HuH-7 (cell line): ENCODE data around the gene PAN2.
"Not testable (repeated sequence)": the region's sequence is repeated elsewhere in the genome, so short reads cannot be mapped to it uniquely, and the experiment has no call there.

Experiments
- DNase-seq: peaks from one replicate; pipeline ENCODE4 v3.0.0; 2011; ENCODE audit warnings: low spot score

The PAN2 gene

DNA sequence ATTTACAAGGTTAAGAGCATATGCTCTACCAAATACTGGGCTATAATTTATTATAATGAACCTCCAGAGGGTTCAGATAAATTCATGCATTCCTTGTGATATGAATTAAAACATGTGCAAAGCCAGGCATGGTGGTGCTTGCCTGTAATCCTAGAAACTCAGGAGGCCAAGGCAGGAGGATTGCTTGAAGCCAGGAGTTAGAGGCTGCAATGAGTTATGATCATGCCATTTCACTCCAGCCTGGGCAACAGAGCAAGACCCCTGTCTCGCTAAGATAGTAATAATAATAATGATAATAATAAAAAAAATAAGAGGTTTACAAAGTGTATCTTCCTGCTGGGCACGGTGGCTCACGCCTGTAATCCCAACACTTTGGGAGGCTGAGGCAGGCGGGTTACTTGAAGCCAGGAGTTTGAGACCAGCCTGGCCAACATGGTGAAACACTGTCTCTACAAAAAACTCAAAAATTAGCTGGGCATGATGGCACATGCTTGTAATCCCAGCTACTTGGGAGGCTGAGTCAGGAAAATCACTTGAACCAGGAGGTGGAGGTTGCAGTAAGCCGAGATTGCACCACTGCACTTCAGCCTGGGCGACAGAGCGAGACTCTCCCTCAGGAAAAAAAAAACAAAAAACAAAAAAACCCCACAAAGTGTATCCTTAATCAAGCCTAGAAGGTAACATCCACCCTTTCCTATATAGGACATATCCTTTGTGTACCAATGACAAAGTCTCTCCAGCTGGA is 26.4 kb downstream of the PAN2 start:
- no peak for DNase-seq

DNA sequence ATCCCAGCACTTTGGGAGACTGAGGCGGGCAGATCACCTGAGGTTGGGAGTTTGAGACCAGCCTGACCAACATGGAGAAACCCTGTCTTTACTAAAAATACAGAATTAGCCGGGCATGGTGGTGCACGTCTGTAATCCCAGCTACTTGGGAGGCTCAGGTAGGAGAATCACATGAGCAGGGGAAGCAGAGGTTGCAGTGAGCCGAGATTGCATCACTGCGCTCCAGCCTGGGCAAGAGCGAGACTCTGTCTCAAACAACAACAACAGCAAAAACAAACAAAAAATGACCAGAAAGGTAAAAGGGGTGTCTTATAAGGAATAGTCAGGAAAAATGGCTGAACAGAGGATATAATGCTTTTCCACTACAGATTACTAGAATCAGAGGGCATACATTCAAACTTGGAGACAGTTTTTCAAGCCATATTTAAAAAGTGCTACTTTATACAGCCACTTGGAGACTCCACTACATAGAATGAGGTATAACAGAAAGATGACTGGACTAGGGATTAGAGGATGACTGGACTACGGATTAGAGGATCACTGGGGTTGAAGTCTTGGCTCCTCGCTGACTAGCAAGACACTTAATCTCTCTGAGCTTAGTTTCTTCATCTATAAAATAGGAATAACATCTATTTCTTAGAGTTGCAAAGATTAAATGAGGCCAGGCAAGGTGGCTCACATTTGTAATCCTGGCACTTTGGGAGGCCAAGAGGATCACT is 28.8 kb downstream of the PAN2 start:
- DNase-seq = no peak

DNA sequence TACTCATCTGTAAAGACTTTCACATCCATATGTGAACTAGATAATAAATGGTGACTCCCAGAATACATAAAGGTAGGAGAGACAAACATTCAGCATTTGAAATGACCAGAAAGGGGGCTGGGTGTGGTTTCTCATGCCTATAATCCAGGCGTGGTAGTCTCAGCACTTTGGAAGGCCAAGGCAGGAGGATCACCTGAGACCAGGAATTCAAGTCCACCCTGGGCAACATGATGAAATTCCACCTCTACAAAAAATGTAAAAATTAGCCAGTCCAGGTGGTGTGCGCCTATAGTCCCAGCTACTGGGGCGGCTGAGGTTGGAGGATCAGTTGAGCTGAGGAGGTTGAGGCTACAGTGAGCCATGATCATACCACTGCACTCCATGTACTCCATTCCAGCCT is 29.5 kb downstream of the PAN2 start:
- no peak for DNase-seq

DNA sequence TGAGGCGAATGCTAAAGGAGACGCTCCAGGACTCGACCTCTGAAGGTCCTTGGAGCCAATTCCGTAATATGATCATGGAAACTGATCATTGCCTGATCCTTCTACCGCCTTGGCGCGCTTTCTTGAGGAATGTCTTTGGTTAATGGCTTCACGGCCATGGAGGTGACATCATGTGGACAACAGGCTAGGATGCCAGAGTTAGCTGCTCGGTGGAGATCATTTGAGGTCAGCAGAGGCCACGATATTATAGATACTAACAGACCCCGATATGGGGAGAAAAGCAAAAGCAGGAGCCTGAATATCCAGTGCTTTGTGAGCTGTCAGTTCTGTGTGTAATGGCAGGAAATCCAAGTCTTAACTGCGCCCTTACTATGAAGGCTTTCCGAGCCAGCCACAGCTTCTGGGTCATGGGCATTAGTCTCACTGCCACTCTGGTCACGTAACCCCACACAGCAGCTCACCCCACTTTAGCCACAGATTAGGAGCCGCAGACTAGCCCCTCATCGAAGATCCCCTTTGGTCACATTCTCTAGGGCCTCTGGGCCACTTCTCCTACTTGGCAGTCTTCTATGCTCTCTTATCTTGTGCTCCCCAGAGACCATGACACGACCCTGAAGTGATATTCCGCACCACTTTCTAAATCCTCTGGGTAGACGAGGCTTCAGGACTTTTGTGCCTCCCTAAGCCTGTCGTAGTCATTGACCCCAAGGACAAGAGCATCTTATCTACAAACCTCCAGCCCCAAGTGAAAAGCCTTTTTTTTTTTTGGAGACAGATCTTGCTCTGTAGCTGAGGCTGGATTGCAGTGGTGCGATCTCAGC is 32.9 kb downstream of the PAN2 start:
- no peak for DNase-seq

DNA sequence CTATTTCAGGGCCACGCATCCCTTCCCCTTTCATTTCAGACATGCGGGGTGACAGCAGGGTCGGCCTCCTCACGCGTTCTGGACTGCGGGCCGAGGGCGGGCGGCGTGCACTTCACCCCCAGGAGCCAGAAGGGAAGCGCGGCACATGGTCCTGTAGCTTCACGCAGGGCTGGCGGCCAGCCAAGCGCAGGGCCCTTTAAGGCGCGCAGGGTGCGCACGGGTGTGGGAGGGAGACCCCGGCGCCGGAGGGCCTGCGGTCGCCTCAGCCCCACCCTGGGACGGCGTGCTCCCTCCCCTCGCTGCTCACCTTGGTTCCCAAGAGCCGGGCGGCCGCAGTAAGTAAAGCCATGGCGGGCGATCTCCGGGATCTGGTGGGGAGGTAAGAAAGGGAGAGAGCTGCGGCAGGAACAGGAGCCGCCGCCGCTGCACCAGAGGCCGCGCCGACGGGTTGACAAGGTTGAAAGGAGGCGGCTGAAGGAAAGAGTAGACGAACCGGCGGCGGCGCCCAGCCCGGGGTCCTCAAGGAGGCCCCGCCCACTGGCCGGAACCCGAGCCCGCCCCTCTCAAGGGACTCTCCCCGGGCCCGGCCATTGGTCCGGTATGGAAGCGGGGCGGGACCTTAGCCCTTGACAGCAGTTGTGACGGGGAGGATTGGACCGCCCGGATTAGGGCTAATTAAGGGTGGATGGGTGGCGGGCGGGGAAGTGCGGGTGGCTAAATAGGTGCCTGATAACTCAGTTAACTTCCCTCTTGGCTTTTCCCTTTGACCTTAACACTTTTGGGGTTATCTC is 33.8 kb downstream of the PAN2 start, which contains the start of gene CS:
Gene CS, minus strand, starts transcription at position 478 of the 791 bp plus-strand sequence. Its CDS starts 129 bp downstream, at position 349.
- peak; percentile 95 for DNase-seq

DNA sequence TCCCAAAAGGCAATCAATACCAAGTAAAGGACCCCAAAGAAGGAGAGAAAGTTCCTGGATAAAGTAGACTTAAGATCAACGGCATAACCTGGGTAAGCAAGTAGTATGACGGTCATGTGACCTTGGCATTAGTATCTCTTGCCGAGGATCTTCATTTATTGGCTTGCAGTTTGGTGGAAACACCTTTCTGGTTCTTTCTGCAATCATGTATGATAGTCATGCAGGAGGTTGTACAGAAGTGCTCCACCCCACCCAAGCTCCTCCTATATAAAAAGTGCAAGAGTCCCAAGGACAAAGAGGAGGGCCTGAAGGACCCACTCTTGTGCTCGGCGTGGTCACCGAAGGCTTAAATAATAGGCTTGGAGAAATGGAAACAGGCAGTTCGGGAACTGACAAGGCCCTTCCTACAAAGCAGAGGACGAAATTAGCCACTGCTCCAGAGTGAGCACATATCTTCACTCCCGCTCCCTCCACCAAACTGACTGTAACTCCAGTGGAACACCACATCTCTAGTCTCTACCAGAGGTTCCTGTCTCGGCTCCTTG is 34.4 kb downstream of the PAN2 start:
- no peak for DNase-seq

DNA sequence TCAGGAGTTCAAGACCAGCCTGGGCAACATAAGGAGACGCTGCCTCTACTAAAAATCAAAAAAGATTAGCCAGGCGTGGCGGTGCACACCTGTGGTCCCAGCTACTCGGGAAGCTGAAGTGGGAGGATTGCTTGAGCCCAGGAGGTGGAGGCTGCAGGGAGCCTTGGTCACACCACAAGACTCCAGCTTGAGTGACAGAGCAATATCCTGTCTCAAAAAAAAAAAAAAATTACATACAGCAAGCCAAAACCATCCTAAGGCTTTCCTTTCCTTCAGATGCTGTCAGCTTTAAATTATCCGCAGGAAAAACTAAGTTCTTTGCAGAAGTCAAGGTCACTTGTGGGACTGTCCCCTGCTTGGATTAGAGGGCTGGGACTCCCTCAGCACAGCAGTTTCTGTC is 35.0 kb downstream of the PAN2 start:
- DNase-seq = no peak

DNA sequence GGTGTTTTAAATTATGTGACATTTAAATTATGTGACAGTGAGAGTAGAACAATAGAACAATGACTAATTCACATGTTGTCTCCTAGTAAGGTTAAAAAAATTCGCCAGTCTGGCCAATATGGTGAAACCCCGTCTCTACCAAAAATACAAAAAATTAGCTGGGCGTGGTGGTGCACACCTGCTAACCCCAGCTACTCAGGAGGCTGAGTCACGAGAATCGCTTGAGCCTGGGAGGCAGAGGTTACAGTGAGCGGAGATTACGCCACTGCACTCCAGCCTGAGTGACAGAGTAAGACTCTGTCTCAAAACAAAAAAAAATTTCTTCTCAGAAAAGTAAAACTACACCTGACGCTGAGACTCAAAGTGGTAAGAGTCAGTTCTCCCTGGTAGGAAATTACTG is 36.4 kb downstream of the PAN2 start:
- DNase-seq = no peak

DNA sequence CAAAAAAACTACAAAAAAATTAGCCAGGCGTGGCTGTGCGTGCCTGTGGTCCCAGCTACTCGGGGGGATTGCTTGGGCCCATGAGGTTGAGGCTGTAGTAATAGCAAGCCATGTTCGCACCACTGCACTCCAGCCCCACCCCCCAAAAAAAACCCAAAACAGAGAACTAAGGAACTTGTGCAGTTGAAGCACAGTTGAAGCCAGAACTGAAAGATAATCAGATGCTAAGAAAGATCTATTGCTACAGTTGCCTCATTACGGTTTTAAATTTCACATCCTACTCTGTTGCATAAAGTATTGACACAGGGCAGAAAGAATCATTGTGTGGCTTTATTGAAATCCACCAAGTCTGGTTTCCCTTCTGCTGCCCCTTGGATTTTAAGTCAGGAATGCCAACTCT is 37.5 kb downstream of the PAN2 start:
- no peak for DNase-seq

DNA sequence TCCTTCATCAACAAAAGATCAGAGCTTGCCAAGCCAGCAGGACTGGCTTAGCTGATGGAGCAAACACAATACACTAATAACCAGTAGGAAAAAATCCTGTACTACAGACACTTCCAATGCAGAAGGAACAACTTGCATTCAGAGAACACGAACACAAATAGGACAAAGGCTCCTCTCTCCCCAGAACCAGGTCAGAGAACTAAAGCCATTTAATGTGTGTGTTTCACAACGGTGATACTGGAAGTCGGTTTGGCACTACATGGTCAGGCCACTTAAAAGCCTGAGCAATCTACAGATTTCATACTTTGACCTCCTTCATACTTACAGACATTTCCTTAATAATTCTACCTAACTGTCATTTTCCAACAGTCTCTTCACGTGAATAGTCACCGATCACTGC is 40.0 kb downstream of the PAN2 start:
- no peak for DNase-seq

DNA sequence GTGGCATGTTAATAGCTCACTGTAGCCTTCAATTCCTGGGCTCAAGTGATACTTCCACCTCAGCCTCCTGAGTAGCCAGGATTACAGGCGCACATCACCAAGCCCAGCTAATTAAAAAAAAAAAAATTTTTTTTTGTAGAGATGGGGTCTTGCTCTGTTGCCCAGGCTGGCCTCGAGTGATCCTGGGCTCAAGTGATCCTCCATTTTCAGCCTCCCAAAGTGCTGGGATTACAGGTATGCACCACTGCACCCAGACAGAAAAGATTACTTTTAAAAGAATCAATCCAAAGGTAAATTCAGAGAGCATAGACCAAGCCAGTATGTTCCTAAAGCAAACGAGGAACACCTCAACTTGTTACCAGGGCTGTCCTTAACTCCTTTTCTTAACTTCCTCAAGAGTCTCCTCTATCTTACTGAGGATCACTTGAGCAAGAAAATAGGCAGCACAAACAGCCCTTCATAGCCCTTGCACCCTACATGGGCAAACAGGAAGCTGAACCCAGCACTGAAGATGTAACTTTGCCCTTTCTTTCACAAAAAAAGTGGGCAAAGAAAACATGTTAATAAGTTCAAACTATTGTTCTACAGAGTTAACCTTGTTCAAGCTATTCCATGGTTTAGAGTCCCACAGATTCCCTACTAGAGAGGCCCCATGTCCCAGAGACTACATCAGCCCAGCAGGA is 45.0 kb downstream of the PAN2 start:
- DNase-seq = no peak

DNA sequence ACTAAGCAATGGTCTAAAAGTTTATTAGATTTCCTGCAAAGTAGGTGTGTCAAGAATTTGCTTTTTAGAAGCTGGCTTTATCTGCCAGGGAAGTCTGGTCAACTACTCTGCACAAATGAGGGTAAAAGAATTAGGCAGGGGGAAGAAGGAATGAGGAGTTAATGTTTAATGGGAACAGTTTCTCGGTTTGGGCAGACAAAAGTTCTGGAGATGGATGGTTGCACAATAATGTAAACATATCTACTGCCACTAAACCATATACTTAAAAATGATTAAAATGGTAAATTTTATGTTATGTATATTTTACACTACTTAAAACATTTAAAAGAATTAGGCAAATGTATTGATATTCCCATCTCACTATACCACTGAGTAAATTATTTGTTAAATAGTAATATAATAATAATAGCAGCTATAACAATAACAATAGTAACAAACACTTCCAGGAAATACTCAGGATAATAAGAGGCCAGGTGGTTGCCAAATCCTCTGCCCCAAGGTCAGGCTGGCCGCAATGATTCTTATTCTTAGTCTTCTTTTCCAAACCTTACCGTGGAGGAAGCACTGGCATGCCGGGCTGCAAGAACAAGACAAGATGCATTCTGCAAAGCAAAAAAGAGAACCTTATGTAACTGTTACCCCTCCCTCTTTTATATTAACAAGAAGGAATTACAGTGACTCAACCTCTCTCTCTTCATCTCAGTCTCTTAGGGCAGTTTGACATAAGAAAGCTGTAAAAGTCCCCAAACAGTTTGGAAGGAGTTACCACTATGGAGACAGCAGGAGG is 47.6 kb downstream of the PAN2 start:
- DNase-seq = no peak

DNA sequence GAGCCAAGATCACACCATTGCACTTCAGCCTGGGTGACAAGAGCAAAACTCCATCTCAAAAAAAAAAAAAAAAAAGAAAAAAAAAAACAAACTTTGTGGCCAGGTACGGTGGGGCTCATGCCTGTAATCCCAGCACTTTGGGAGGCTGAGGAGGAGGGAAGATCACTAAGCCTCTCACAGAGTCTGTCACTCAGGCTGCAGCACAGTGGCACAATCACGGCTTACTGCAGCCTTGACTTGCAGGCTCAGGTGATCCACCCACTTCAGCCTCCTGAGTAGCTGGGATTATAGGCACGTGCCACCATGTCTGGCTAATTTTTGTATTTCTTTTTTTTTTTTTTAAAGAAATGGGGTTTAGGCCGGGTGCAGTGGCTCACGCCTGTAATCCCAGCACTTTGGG is 49.5 kb downstream of the PAN2 start:
- DNase-seq = not testable (repeated sequence)

DNA sequence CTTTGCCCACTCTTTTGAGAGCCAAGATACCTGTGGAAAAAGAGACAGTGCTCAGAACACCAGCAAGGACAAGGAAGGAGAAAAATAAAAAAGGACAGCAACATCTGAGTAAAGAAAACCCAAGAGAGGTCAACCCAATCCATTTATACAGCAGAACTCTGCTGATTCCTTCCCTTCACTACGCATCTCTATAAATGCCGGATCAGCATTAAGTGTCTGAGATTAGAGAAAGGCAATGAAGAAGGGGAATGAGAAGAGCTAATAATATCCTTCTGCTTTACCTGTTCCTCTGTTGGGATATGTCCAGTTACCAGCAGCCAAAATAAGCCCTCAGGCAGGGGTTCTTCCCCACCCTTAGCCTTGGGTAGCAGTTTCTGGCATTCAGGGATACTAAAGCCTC is 51.2 kb downstream of the PAN2 start:
- no peak for DNase-seq

DNA sequence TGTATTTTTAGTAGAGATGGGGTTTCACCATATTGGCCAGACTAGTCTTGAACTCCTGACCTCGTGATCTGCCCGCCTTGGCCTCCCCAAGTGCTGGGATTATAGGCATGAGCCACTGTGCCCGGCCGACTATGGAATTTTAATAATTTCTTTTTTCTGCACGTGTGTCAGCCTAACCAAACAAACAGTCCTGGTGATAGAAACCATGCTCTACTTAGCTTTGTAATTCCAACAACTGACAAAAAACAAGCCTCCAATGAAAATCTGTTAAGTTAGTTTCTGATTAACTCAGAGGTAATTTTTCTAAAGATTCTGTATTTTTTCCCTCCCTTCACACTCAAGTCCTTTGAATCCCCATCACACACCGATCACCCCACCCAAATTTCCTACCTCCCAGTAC is 51.8 kb downstream of the PAN2 start:
- DNase-seq = no peak

DNA sequence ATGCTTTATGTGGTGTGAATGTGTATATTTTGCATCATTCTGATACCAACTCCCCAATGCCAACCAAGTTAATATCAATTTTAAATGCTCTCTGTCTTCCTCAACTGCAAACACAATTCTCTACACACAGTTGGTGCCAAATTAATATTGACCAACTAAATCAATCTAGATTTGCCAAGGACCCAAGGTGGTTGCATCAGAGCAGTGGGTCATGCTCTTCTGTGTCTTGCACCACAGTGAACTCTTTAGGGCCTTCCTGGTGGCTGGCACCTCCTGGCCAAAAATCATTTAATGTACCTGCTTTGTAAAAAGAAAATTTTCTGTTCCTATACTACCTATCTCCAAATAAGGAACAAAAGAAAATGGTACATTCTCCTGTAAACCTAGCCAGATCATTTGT is 53.0 kb downstream of the PAN2 start:
- DNase-seq = no peak

DNA sequence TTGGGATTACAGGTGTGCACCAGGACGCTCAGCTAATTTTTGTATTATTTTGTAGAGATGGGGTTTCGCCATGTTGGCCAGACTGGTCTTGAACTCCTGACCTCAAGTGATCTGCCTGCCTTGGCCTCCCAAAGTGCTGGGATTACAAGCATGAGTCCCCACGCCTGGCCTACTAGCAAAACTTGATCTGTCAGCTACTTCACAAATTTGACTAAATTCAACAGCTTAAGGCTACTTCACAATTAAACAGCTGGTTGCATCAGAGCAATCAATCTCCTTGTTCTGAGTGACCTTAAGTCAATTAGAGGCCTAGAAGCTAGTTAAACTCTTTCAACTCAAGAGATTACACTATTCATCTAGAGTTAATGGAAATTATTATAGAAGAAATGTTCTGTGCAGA is 54.9 kb downstream of the PAN2 start:
- no peak for DNase-seq

DNA sequence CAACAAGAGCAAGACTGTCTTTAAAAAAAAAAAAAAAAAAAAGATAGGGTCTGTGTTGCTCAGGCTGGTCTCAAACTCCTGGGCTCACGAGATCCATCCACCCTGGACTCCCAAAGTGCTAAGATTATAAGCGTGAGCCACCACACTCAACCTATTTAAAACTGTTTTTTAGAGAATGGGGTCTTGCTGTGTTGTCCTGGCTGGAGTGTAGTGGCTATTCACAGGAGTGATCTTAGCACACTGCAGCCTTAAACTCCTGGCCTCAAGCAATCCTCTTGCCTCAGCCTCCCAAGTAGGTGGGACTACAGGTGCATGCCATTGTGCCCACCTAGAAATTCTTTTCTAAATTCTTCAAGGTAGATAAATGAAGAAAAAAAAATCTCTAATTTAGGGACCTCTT is 59.5 kb downstream of the PAN2 start:
- no peak for DNase-seq

DNA sequence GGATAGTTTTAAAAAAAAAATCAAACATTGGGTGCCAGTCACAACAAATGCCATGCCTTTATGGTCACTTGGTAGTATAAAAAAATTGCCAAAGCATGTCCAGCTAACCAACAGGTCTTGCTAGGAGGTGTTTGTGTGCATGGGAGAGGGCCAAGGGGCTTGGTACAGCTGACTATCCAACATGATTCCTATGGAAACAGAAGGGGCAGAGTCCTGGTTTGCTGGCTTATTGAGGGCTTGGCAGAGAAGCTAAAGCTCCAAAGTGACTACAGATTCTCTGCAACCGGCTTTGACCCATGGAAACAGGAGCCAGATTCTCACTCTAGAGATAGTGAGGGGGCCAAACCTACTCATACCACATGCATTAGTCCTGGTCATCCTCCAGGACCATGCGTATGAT is 61.3 kb downstream of the PAN2 start:
- not testable (repeated sequence) for DNase-seq

DNA sequence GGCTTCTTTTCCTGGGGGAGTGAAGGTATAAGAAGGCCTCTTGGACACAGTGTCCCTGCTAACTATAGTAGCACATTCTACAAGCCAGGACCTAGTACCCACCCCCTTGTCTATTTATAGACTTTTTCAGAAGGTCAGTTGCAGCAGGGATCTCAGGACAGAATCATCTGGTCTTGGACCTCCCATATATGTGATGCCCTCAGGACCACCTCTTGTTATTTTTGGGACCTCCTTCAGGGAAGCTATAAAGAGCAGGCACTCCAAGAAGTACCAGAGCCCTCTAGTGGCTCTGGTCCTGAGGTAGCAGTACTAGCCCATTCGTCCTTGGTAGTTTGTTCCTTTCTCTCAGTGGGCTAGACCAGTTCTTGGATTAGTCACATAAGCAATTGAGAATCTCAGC is 62.8 kb downstream of the PAN2 start:
- DNase-seq = peak; percentile 52
